ENCODE results near the gene ZNF473.
"Not testable (repeated sequence)": the region's sequence is repeated elsewhere in the genome, so short reads cannot be mapped to it uniquely, and the experiment has no call there.

ZNF473 gene

GRCh38 chr19:50100946-50101345 is 75.1 kb downstream of the ZNF473 start:
- H3K27ac ChIP-seq, result not testable (repeated sequence)
